GM19239 (cell line): ENCODE results near the gene CENPB.

Source experiments
- DNase-seq: peaks from one replicate; pipeline ENCODE4 v3.0.0; 2011; ENCODE audit warnings: low spot score; ENCODE audit not compliant: insufficient read length
- FAIRE-seq: peaks from 2 replicates; lab custom pipeline; 2011; peaks lifted over from hg19 to GRCh38; lab: Jason Lieb, UNC

Gene CENPB

DNA sequence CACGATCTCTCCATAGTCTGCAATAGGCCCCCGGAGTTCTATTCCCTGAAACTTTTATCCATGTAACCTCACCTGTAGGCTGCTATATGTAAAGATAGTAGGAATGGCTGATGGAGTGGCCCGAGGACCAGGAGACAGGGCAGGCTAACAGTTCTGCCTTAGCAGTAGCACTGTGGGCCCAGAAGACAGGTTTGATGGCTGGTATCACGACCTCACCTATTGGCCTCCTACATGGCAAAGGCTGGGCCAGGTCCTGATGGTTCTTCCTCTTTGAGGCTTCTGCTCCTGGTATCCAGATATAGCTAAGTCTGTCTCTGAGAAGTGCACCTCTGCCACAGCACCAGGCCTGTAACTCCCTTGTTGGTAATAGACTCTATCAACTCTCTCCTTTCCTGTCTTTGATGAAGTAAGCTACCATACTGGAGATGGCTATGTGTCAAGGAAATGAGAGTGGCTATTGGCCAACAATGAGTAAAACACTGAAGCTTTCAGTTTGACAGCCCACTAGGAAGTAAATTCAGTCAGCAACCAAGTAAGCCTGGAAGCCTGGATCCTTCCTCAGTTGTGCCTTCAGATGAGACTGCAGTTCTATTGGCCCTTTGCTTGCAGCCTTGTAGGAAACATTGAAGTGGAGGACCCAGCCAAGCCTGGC, 11.0 kb downstream of the CENPB start:
- DNase-seq = no peak
- no peak for FAIRE-seq

DNA sequence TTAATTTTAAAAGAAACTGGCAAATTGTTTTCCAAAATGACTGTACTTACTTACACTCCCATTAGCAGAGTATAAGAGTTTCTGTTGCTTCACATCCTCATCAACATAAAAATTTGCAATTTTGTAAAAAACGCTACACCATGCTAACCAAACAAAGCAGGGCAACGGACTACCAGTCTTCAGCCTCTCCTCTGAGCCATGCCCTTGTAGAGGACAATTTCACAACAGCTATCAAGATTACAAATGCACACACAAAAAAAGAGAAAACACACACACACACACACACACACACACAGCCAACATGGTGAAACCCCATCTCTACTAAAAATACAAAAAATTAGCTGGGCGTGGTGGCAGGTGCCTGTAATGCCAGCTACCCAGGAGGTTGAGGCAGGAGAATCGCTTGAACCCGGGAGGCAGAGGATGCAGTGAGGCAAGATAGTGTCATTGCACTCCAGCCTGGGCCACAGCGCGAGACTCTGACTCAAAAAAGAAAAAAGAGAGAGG, 14.9 kb downstream of the CENPB start:
- DNase-seq (no peak), FAIRE-seq (no peak)

DNA sequence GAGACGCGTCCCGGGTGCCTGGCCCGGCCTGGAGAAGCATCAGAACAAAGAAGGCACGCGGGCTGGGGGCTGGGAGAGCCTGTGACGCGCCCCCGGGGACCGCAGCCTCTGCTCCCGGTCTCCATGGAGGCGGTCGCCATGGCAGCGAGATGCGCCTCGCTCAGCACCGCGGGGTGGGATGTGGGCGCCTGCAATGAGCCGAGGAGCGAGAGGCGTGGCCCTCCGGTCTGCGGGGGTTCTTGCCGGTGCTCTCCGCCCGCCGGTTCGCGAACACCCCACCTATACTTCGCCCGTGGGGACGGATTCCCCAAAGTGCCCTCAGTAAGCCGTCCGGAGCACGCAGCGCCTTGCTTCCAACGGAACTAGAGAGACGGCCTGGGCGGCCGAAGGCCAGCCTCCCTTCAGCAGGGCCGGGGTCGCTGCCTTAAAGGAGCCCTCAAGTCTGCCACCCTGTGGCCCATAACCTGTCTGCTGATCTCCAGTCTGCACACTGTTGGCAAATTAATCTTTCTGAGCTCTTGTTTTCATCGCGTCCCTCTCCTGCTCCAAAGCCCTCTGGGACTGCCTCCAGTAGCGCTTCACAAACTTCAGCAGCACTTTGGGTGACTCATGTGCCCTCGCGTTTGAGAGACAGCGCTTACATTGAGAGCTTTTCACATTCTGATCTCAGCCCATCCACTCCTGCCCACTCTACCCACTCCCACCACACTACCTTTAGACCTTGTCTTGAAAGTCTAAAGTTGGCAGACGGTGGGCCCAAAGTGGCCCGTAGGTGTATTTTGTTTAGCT, 18.0 kb downstream of the CENPB start:
- FAIRE-seq (peak; percentile 89), DNase-seq (no peak)

DNA sequence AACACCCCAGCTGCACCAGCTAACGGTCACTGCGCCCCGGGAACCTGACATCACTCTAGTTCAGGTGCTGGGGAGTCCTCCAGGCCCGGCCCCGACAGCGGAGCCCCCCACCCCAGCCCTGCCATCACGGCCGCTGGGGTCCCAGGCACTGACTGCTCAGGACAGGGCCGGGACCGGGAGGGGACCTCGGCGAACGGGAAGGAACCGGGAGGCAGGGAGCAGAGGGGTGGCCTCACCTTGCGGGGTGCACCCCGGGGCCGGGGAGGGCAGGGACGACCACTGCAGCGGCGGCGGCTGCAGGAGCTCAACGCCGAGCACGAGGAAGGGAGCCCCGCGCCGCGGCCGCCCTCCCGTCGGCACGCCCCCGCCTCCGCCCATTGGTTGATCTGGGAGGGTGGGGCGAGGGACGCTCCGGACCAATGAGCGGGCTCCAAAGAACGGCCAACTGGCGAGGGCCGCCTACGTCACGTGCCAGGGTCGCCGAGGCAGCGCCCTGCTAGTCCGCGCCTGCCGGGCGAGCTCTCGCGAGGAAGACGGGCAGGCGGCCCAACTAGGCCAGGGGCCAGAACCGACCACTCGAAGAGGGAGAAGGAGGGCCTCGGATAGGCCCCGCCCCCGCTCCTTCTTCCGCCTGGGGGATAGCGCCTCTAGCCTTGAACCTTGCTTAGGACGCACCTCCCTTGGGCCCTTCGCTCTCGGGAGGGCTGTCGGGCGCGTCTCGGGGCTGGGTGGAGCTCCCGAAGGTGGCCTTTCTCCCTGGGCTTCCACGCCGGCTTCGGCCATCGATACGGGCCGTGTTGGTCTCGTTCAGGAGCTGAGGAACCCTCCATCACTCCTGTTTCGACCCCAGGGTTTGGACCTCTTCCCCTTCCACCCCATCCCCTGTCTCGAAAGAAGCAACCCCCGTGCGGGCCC, 18.9 kb downstream of the CENPB start, which contains the start of gene ADISSP:
Gene ADISSP, minus strand, starts transcription at position 327 of the 915 bp plus-strand sequence. CDS start 7,653 bp downstream, outside the sequence.
- FAIRE-seq = peak; percentile 98
- DNase-seq = peak; percentile 98

DNA sequence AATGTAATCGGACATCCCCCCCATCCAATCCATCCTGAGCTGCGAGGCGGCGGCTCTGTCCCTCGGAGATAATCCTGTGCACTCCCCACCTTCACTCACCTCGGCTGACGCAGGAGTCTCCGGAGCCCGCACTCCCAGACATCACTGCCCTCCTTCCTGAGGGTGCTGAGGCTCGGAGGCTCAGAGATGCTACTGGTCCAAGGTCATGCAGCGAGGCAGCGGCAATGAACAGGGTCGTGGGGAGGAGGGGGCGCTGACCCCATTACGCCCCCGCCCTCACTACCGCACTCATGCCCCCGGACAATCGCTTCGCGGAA, 19.5 kb downstream of the CENPB start:
- no peak for DNase-seq
- FAIRE-seq = no peak

DNA sequence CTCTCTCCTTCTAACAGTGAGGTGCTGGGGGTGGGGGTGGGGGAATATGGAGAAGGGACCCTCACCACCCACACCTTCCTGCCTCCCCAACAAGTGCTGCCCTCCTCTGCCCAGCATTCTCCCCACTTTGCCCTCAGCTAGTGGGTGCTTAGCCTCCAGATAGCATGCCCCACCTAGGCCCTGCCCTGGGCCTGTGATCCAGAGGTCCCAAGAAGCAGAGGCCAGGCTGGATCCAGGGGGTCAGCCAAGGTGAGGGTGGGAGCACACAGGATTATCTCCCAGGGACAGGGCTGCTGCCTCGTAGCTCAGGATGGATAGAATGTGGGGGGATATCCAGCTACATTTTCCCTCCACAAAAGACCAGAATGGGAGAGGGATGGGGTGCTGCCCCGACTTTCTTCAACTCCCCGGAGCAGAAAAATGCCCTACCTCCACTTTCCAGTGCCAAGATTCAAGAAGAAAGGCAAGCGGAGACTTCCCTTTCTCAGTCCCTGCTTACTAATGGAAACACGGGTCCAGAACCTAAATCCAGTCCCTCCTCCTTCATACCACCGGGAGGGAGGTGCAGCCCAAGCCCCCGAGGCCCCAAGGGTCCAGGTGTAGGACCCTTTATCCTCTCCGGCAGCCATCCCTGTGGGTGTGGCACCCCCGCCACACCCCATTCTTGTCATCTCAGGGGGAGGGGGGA, 20.0 kb downstream of the CENPB start:
- DNase-seq (no peak), FAIRE-seq (no peak)

DNA sequence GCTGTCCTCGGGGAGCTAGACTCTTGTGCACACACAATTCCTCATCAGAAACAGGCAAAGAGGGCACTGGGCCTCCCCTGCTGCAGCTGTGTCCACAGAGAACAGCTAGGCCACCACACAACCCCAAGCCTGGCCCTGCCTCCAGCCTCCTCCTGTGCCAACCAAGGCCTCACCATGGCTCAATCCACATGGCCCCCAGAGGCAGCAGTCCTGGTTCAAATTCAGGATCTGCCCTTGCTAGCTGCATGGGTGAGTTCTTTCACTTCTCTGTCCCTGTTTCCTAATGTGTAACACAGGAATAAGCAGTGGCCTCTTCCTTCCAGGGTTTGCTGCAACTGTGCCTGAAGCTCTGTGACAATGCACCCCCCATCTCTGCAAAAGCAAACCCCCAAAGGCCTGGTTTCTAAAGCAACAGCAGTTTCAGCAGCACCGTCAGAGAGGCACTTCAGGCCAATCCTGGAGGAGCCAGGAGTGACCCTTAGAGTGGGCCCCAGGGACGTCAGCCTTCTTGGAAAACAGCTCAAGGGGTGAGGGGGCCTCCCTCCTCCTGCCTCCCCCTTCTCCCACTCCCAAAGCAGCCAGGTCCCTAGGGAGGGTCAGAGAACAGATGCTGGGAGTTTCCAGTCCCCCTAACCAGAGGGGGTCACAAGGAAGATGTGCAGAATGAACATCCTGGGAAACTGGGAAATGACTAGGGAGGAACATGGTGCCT, 21.2 kb downstream of the CENPB start:
- DNase-seq (no peak), FAIRE-seq (no peak)

DNA sequence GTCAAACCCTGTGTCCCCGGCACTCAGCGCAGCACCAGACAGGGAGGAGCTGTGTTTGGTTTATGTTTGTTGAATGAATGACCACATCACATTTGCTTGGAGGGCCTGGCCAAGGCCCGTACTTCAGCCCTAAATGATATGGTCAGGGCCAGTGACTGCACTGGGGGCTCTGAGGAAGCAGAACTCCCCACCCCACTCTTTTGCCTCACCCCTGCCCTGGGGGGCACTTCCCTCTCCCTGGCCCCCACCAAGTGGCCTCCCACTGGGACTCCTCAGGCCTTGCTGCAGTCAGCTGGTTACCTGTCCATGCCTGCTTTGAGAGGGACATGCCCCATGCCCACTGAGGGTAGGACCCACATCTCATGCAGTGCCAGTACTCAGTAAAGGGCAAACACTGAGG, 21.9 kb downstream of the CENPB start:
- DNase-seq = no peak
- no peak for FAIRE-seq

DNA sequence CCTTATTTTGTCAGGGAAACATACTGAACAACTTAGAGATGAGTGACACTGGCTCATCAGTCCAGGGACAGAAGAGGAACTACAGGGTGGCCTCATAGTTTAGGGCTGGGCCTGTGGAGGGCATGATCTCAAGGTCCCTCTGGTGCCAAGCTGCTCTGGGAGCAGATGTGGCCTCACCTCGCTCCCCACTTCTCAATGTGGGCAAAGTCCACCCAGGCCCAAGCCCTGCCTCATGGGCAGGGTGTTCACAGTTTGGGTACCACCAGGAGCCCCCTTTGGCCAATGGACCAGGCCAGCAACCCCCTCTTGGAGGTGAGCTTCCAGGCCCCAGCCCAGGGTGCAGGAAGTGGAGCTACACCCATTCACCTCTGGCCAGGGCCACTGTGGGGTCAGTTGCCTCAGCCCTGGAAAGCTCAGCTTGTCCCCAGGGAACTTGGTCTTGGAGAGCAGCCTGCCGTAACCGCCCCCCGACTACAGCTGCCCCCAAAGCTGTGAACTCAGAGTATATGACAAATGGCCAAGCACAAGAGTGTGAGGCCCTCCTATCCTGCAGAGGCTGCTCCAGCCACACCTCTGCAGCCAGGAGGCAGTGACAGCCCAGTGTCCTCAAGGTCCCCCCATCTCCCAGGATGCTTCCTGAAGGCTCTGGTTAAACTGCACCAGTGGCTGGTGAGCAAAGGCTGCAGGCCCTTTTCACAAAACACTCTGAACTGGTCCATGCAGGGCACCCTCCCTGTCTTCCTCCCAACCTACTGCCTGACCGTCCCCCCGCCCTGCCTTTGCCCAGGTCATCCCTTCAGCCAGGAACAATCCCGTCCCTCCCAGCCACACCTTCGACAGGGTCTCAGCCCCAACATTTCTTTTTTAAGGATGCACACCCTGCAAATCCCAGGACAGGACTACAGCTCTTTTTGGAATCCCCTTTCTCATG, 22.6 kb downstream of the CENPB start:
- no peak for FAIRE-seq
- DNase-seq = no peak

DNA sequence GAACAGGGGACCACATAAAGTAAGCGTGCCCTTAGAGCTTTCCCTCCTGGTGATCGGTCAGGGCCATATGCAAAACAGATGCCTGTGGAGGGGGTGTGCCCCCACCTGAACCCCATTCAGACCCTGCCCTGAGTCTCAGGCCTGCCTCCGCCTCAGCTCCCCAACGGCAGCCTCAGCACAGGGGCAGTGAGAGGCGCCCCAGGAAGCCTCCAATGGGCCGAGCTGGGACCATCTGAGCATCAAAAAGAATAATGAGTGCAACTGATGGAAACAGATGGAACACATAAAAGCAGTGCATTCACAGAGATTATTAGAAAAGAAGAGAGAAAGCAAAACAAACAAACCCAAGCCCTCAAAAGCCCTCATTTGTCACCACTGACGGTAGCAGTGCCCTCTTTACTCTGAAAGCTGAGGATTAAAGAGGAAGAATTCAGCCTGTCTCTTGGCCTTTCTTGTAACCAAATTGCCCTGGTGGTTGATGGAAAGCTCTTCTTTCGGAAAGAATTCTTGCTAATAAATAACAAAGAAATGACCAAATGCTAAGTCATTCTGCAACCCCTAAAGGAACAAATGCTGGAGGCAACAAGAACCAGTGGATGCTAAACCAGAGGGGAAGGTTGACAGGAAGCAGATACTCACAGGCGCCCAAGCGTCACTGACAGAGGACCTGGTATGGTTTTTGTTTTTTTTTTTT, 25.7 kb downstream of the CENPB start:
- DNase-seq (no peak), FAIRE-seq (peak; percentile 86)

DNA sequence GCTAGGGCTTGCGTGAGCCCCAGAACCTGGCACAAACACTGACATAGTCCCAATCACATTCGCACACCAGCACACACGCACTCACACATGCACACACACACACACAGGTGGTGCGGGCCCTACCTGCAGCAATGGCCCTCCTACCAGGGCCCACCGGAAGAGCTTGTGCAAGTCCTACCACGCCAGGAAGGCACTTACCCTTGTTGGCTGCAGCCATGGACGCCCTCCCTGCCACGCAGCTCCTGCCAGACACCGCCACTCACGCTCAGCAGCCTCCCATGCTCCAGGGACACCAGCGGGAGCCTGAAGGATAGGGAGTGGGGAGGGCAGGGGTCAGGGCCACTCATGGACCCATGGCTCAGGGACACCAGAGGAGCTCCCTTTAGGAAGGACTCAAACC, 26.7 kb downstream of the CENPB start:
- DNase-seq (no peak), FAIRE-seq (no peak)

DNA sequence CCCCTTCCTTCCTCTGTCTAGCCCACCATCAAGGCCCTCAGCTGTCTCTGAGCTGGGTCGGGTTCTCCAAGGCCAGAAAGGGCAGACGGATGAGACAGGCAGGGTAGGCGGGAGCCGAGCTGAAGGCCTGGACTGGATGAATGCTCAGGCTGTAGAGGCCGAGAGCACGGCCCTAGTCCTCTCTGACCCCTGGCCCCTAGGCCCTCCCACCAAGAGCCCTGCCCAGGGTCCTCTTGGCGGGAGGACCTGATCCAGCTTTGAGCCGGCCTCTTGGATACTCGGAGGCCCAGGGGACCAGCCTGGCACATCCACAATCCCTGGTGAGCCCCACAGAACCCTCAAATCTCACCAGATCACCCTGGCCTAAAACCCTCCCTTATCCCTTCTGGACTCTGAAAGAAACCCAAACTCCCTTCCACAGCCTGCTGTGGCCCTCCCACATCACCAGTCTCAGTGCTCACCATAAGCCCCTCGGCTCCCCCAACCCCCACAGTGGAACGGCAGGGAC, 27.2 kb downstream of the CENPB start:
- FAIRE-seq (no peak), DNase-seq (no peak)

DNA sequence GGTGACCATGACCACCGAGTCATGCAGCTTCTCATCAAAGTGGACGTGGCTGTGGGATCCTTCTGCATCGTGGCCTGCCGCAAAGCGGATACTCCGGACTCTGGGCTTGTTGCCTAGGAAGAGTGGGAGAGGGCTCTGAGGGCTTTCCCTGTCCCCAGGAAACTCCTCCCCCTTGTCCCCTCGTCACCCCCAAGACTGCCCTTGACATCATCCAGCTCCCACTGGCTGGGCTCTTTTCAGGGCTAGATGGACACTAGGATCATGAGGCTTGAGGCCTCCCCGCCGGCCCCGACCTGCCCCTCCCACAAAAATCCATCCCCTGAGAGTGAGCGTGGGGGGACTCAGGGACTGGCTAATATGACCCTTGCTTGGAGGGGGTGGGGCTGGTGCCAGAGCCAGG, 28.0 kb downstream of the CENPB start:
- no peak for DNase-seq
- no peak for FAIRE-seq

DNA sequence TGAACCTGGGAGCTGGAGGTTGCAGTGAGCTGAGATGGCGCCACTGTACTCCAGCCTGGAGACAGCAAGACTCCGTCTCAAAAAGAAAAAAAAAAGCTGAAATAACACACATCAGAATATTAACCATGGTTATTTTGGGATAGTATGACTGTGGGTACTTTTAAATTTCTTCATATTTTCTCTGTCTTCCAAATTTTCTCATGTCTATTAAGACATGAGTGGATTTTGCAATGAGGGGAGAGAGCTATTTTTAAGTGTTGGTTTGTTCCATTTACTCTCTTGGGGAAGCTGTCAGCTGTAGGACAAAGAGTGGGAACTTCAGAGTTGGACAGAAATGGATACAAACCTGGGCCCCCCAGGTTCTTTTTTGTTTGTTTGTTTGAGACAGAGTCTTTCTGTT, 29.3 kb downstream of the CENPB start:
- no peak for FAIRE-seq
- no peak for DNase-seq

DNA sequence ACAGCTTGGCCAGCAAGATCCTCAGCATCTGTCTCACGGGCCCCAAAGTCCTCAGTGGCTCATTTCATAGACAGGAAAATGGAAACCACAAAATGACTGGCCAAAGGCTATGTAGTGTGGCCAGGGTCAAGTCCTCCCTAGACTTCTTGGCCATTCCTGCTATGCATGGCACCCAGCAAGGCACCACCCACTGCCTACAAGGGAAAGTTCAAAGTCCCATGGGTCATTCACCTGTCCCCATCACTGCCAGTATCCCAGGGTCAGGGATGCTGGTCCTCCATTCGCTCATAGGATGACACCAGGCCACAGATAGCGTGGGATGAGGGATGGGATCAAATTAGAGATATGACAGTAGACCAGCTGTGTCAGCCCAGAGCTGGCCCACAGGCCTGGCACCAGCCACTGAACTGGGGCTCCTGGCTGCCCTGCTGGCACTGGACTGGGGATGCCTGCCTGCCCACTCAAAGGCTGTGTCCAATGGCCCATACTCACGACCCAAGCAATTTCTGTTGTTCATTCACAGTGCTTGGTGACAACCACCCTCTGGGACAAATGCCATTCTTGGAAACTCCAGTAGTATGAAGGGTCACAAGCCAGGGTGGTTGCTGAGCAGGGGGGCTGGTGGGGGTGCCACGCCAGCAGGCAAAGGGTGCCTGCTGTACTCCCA, 30.6 kb downstream of the CENPB start:
- no peak for DNase-seq
- no peak for FAIRE-seq

DNA sequence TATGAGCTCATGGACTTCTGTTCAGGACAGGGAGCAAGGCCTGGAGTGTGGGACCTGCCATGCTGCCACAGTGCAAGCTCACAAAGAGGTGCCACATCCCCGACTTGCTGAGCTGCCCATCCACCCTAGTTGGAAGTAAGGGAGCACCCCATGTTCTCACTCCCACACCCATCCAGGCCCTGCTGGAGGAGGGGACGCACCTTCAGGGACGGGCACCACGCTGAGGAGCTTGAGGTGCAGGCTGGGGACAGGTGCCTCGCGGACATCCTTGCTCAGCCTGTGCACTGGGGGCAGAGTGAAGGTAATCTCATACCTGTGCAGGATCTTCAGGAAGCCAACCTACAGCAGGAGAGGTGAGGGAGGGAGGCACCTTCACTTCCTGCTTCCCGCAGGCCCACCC, 31.3 kb downstream of the CENPB start:
- DNase-seq = no peak
- FAIRE-seq = no peak

DNA sequence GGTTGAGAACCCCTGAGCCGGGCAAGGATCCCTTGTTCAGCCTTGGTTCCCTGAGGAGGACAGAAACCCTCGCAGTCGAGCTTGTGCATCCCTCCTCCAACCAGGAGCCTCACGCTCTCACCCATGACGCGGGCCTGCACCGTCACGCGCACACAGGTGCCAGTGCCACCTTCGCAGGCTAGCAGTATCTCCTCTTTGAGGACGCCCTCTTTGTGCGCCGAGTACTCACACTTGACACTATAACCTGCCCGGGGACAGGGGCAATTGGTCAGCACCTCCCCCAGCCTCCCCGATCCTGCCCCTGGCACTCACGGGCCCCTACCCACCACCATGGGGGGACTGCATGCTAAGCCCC, 32.3 kb downstream of the CENPB start:
- FAIRE-seq = no peak
- DNase-seq = no peak
